ENCODE results near the gene OBP2A.

The OBP2A gene

DNA sequence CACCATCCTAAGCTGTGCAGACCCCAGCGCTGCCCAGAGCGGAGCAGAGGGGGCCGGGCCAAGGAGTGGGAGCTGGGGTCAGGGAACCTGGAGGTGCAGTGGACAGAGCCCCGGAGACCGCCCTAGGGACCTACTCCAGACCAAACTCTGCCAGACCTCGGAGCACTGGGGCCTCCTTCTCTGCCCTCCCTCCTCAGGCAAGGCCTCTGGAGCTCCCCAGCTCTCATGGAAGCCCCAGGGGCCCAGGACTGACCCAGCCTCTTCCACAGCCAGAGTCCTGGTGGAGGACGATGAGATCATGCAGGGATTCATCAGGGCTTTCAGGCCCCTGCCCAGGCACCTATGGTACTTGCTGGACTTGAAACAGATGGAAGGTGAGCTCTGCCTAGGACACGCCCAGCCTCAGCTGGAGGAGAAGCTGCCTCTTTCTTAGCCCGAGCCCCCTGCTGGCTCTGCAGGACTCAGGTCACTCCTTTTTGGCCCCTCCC lies 19.3 kb downstream of the OBP2A start:
- no peak for DNase-seq
- Histone ChIP-seq H3K9ac (ENCODE audit: low read depth, low read length) (no peak overlapping the region), H2AFZ (ENCODE audit: low read depth, low read length) (no peak overlapping the region), H3K9me3 (ENCODE audit: insufficient read depth, low read length, severe bottlenecking) (no peaks in the 10 kb centered on the region), H4K20me1 (ENCODE audit: insufficient read depth, low read length) (no peaks in the 10 kb centered on the region), H3K4me3 (ENCODE audit: low read depth in 1 of 2, low read length in 2 of 2) (no peak overlapping the region), H3K79me2 (ENCODE audit: insufficient read depth, low read length) (no peaks in the 10 kb centered on the region), H3K4me1 (ENCODE audit: insufficient read depth, low read length) (no peaks in the 10 kb centered on the region), H3K27ac (ENCODE audit: low read length) (no peak overlapping the region), H3K4me2 (ENCODE audit: insufficient read depth, low read length) (no peak overlapping the region), H3K27me3 (ENCODE audit: insufficient read depth, low read length, poor library complexity) (no peaks in the 10 kb centered on the region), H3K36me3 (ENCODE audit: insufficient read depth, low read length) (no peaks in the 10 kb centered on the region)
- no peak for ATAC-seq (ENCODE audit: insufficient read depth, low read depth)
- TF ChIP-seq, protein P1, sequence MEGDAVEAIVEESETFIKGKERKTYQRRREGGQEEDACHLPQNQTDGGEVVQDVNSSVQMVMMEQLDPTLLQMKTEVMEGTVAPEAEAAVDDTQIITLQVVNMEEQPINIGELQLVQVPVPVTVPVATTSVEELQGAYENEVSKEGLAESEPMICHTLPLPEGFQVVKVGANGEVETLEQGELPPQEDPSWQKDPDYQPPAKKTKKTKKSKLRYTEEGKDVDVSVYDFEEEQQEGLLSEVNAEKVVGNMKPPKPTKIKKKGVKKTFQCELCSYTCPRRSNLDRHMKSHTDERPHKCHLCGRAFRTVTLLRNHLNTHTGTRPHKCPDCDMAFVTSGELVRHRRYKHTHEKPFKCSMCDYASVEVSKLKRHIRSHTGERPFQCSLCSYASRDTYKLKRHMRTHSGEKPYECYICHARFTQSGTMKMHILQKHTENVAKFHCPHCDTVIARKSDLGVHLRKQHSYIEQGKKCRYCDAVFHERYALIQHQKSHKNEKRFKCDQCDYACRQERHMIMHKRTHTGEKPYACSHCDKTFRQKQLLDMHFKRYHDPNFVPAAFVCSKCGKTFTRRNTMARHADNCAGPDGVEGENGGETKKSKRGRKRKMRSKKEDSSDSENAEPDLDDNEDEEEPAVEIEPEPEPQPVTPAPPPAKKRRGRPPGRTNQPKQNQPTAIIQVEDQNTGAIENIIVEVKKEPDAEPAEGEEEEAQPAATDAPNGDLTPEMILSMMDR (IDR thresholded peaks at IDR 0.05; ENCODE audit: borderline replicate concordance, extremely low read depth, low read length, poor library complexity, severe bottlenecking) = no peak
- no peak for TF ChIP-seq EZH2 (IDR thresholded peaks at IDR 0.05; ENCODE audit: borderline replicate concordance, low read depth, low read length, severe bottlenecking)

DNA sequence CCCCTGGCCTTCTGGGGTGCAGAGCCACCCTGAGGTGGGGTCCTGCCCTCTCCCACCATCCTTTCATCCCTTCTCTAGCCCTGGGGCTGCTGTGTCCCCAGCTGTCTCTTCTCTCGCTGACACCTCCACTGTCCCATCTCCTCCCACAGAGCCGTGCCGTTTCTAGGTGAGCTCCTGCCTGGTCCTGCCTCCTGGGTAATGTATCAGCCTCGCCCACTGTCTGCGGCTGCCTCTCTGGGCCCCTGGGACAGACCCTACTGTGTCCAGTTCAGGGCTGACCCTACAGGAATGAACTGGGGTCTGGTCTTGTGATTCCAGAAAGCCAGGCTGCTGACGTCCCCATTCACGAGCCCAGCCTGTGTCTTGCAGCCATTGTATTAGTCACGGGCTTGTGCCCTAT lies 19.7 kb downstream of the OBP2A start:
- Histone ChIP-seq H3K9ac (ENCODE audit: low read depth, low read length) (no peak overlapping the region), H3K27me3 (ENCODE audit: insufficient read depth, low read length, poor library complexity) (no peaks in the 10 kb centered on the region), H3K4me1 (ENCODE audit: insufficient read depth, low read length) (no peaks in the 10 kb centered on the region), H3K4me2 (ENCODE audit: insufficient read depth, low read length) (no peak overlapping the region), H2AFZ (ENCODE audit: low read depth, low read length) (no peak overlapping the region), H3K9me3 (ENCODE audit: insufficient read depth, low read length, severe bottlenecking) (no peaks in the 10 kb centered on the region), H3K79me2 (ENCODE audit: insufficient read depth, low read length) (no peaks in the 10 kb centered on the region), H3K36me3 (ENCODE audit: insufficient read depth, low read length) (no peaks in the 10 kb centered on the region), H3K27ac (ENCODE audit: low read length) (no peak overlapping the region), H4K20me1 (ENCODE audit: insufficient read depth, low read length) (no peaks in the 10 kb centered on the region), H3K4me3 (ENCODE audit: low read depth in 1 of 2, low read length in 2 of 2) (no peak overlapping the region)
- DNase-seq = no peak
- no peak for TF ChIP-seq EZH2 (IDR thresholded peaks at IDR 0.05; ENCODE audit: borderline replicate concordance, low read depth, low read length, severe bottlenecking)
- TF ChIP-seq, protein P1 (IDR thresholded peaks at IDR 0.05; ENCODE audit: borderline replicate concordance, extremely low read depth, low read length, poor library complexity, severe bottlenecking) = no peak
- no peak for ATAC-seq (ENCODE audit: insufficient read depth, low read depth)

DNA sequence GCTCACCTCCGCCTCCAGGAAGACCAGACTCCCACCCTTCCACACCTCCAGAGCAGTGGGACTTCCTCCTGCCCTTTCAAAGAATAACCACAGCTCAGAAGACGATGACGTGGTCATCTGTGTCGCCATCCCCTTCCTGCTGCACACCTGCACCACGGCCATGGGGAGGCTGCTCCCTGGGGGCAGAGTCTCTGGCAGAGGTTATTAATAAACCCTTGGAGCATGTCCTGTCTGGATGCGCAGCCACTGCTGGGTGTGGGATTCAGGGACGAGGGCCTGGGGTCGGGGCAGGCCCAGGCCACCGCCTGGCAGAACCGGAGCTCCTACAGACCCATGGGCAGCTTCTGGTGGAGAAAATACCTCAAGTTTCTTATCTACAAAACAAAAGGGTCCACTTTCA lies 20.6 kb downstream of the OBP2A start:
- H3K27ac ChIP-seq (ENCODE audit: low read length) = no peak overlapping the region
- H2AFZ ChIP-seq (ENCODE audit: low read depth, low read length) = no peak overlapping the region
- DNase-seq = no peak
- no peak overlapping the region for H3K4me2 ChIP-seq (ENCODE audit: insufficient read depth, low read length)
- TF ChIP-seq, protein P1 (IDR thresholded peaks at IDR 0.05; ENCODE audit: borderline replicate concordance, extremely low read depth, low read length, poor library complexity, severe bottlenecking) = no peak
- no peak for TF ChIP-seq EZH2 (IDR thresholded peaks at IDR 0.05; ENCODE audit: borderline replicate concordance, low read depth, low read length, severe bottlenecking)
- no peaks in the 10 kb centered on the region for H3K79me2 ChIP-seq (ENCODE audit: insufficient read depth, low read length)
- no peak for ATAC-seq (ENCODE audit: insufficient read depth, low read depth)
- no peaks in the 10 kb centered on the region for H3K9me3 ChIP-seq (ENCODE audit: insufficient read depth, low read length, severe bottlenecking)
- no peaks in the 10 kb centered on the region for H3K4me1 ChIP-seq (ENCODE audit: insufficient read depth, low read length)
- H3K9ac ChIP-seq (ENCODE audit: low read depth, low read length) = no peak overlapping the region
- H4K20me1 ChIP-seq (ENCODE audit: insufficient read depth, low read length) = no peaks in the 10 kb centered on the region
- no peak overlapping the region for H3K4me3 ChIP-seq (ENCODE audit: low read depth in 1 of 2, low read length in 2 of 2)
- no peaks in the 10 kb centered on the region for H3K27me3 ChIP-seq (ENCODE audit: insufficient read depth, low read length, poor library complexity)
- no peaks in the 10 kb centered on the region for H3K36me3 ChIP-seq (ENCODE audit: insufficient read depth, low read length)

DNA sequence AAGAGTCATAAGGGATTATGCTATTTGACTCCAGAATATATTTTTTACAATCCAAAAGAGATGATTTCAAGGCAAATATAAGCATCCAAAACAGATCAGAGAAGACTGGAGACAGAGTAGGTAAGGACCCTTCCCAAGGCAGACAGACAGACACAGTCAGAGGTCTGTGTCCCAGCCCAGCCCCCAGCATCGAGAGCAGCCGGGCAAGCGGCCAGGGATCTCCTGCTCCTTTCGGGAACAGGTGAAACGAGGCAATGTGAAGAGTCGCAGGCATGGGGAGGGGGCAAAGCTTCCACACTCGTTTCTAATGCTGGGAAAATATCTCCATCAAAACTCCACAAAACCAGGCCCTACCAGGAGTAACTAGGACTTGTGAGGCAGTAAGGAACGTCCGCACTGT lies 21.4 kb downstream of the OBP2A start:
- Histone ChIP-seq H3K36me3 (ENCODE audit: insufficient read depth, low read length) (no peaks in the 10 kb centered on the region), H2AFZ (ENCODE audit: low read depth, low read length) (no peak overlapping the region), H3K9me3 (ENCODE audit: insufficient read depth, low read length, severe bottlenecking) (no peaks in the 10 kb centered on the region), H3K4me2 (ENCODE audit: insufficient read depth, low read length) (no peak overlapping the region), H3K9ac (ENCODE audit: low read depth, low read length) (no peak overlapping the region), H3K79me2 (ENCODE audit: insufficient read depth, low read length) (no peaks in the 10 kb centered on the region), H3K27ac (ENCODE audit: low read length) (no peak overlapping the region), H3K4me1 (ENCODE audit: insufficient read depth, low read length) (no peaks in the 10 kb centered on the region), H4K20me1 (ENCODE audit: insufficient read depth, low read length) (no peaks in the 10 kb centered on the region), H3K27me3 (ENCODE audit: insufficient read depth, low read length, poor library complexity) (no peaks in the 10 kb centered on the region), H3K4me3 (ENCODE audit: low read depth in 1 of 2, low read length in 2 of 2) (no peak overlapping the region)
- ATAC-seq (ENCODE audit: insufficient read depth, low read depth) (no peak), DNase-seq (no peak)
- no peak for TF ChIP-seq EZH2 (IDR thresholded peaks at IDR 0.05; ENCODE audit: borderline replicate concordance, low read depth, low read length, severe bottlenecking)
- TF ChIP-seq, protein P1 (IDR thresholded peaks at IDR 0.05; ENCODE audit: borderline replicate concordance, extremely low read depth, low read length, poor library complexity, severe bottlenecking) = no peak

Data from DND-41 (cell line).